Glomerular visceral epithelial cell (primary cell): ENCODE measurements around the gene PPP4R2.

ENCODE experiments used
- DNase-seq: peaks from one replicate; pipeline ENCODE4 v3.0.0-alpha.2; 2016; ENCODE audit errors: extremely low spot score

PPP4R2 gene

DNA sequence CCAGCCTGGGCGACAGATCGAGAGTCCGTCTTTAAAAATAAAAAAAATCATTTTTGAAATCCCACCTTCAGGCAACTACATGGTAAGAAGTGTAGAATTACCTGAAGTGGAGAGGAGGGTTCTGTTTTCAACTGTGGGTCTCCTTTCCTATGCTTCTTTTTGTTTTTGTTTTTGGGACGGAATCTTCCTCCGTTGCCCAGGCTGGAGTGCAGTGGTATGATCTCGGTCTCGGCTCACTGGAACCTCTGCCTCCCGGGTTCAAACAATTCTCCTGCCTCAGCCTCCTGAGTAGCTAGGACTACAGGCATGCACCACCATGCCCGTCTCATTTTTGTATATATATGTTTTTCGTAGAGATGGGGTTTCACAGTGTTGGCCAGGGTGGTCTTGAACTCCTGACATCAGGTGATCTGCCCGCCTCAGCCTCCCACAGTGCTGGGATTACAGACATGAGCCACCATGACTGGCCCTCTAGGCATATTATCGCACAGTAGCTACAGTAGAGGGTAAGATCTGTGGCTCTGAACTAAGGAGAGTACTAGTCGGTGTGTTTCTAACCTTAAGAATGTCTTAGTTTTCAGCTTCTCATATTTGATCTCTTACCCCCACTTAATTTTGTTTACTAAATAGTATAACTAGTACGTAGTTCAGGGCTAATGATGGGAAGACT lies 73.3 kb downstream of the PPP4R2 start:
- DNase-seq = no peak

DNA sequence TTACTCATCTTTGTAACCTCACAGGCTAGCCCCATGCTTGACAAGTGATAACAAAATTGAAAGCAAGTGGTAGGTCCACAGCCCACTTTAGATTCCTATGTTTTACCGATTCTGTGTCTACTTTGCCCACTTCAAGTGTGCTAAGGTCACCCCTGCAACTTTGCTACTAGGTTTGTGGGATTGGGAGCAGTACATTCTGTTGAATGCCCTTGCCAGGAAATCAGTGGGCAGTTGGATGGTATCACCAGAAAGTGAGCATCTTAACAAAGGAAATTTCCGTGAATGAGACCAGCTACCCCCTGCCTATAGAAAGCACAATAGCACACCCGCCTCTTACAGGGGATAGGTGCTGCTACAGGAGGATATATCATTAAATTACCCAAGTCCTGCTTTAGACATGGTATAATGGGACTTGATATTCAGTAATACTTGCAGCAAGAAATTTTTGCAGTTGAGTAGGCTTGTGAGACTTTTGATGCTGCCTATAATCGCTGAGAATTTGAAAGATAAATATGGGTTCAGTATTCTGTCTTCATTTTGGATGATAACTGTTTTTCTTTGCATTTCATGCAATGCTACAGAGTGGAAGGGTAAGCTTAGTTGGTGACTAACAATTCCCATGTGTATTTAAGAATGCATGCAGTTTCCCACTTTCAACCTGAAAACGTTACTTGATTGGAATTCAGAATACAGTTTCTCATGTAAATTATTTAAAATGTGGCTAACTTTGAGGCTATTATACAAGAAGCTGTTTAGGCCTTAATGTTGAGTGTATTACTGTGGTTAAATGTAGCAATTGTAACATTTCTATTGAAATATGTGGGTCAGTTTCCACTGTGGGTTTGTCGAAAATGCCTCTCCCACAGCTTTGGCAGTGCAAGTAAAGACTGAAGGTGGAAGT lies 74.3 kb downstream of the PPP4R2 start:
- no peak for DNase-seq

DNA sequence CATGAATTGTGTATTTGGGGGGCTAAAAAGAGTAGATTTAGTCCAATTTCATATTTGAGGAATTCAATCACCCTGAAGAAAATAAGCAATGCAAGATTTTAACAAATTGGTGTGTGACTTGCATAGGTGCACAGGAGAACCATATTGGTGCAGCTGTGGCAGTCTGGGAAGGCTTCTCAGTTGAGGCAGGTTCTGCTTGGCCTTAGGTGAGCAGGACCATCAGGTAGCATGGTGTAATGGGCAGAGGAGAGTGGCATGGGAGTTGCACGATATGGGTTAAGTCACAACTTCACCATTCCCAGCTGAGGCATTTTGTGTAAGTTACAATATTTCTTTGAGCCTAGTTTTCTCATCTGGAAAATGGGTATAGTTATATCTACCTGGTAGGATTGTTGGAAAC lies 75.3 kb downstream of the PPP4R2 start:
- no peak for DNase-seq

GRCh38 chr3:73072634-73073033 lies 76.0 kb downstream of the PPP4R2 start:
- DNase-seq = no peak

DNA sequence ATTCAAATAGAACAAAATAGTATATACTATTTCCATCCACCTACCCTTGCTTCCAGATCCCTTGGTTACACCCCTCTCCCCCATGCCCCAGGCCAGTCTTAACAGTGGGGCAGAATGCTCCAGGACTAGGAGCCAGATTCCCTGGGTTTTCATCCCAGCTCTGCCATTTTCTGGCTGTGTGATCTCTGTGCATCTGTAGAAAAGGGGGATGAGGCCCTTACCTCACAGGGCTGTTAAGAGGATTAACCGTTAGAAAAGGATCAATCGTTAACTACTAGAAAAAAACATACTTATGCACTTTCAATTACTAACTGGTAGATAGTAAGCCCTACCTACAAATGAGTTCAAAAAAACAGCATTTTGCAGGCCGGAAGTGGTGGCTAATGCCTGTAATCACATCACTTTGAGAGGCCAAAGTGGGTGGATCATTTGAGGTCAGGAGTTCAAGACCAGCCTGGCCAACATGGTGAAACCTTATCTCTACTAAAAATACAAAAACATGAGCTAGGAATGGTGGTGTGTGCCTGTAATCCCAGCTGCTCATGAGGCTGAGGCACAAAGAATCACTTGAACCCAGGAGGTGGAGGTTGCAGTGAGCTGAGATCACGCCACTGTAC lies 76.6 kb downstream of the PPP4R2 start:
- no peak for DNase-seq

DNA sequence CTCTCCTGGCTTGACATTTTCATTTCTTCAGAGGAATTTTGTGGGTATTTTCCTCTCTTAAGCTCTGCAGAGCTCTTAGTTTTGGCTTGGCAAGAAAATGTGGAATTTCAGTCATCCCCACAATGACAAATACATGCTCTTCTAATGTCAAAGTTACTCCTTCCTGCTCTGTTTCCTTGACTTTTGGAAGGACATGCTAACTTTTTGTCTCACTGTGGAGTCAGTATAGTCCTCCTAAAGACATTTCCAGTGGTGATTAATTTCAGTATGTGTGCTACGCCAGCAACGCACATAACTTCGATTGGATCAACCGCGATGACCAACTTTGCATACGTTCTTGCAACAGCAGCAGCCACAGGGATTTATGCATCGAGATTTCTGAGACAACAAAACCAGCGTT lies 78.2 kb downstream of the PPP4R2 start:
- DNase-seq = no peak

- DNase-seq = no peak
These were observed 83.8 kb downstream of the PPP4R2 start for GRCh38 chr3:73080216-73080966.

DNA sequence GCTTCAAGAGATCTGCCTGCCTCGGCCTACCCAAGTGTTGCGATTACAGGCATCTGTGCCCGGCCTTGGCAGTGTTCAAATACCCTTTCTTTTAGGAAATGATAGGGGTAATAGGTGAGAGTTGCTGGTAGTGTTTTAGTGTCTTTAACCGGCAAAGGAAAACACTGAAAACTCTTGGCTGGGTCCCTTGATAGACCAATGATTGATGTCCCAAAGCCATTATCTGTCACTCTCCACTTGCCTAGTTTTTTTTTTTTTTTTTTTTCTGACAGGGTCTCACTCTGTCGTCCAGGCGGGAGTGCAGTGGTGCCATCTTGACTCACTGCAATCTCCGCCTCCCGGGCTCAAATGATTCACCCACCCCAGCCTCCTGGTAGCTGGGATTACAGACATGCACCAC lies 84.5 kb downstream of the PPP4R2 start:
- DNase-seq = no peak

- DNase-seq = no peak
These were observed 87.6 kb downstream of the PPP4R2 start for GRCh38 chr3:73084170-73084569.

- DNase-seq = peak; percentile 53
These were observed 89.5 kb downstream of the PPP4R2 start for GRCh38 chr3:73086071-73086494.

GRCh38 chr3:73094129-73094528 lies 97.5 kb downstream of the PPP4R2 start:
- peak; percentile 36 for DNase-seq

GRCh38 chr3:73094951-73095350 lies 98.3 kb downstream of the PPP4R2 start:
- DNase-seq = no peak

- DNase-seq = no peak
These were observed 99.6 kb downstream of the PPP4R2 start for GRCh38 chr3:73096169-73096568.

GRCh38 chr3:73098026-73098425 lies 101.4 kb downstream of the PPP4R2 start:
- no peak for DNase-seq

- DNase-seq = no peak
These were observed 102.3 kb downstream of the PPP4R2 start for GRCh38 chr3:73098873-73099272.

DNA sequence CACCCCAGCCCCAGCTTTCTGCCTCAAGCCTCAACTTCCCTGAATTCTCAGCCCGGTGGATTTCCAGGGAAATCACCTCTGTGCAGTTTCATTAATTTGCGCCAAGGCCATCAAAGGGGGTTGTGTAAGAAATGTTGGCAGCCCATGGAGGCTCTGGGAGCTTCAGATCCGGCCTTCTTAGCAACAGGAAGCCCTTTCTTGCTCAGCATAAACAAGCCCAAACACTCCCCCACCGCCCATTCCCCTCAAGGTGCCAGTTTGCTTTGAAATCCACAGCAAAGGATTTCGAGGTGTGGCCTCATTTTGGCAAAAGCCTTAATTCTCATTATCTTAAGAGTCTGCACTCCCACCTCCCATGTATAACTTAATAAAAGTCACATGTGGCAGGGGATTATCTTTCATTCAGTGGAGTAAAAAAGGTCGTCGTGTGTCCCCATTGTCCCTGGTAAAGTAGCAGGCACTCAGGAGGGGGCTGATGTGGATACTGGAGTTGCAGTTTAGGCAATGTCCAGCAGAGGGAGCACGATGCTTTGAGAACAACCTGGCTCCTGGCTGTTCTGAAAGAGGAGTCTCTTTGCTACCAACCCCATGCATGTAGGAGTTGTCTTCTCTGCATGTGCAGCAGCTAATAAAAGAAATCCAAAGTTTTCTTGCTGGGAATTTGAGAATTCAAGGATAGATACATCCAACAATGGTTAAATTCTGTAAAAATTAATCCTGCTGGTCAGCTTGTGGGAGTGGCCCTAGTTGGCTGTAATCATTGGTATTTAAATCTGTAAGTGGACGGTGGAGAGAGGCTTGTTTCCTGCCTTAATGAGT lies 104.3 kb downstream of the PPP4R2 start:
- DNase-seq = peak; percentile 74

GRCh38 chr3:73101881-73102280 lies 105.3 kb downstream of the PPP4R2 start:
- DNase-seq = no peak

- DNase-seq = no peak
These were observed 110.6 kb downstream of the PPP4R2 start for GRCh38 chr3:73107215-73107614.

GRCh38 chr3:73107676-73108187 lies 111.1 kb downstream of the PPP4R2 start:
- no peak for DNase-seq

GRCh38 chr3:73108750-73109149 lies 112.1 kb downstream of the PPP4R2 start:
- no peak for DNase-seq

DNA sequence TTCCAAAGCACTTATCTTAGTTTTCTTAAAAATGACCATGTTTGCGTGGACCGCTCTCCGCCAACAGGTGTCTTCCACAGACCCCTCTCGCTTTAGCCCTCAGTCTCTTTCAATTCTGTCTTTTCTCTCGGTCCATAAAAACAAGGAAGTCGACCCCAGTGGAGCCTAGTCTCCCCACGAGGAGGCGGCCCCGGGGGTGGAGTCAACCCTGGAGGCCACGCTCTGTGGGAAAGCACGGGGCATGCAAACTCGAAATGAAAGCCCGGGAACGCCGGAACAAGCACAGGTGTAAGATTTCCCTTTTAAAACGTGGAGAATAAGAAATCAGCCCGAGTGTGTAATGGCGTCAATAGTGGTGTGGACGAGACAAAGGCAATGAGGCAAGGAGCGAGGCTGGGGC lies 113.9 kb downstream of the PPP4R2 start:
- DNase-seq = no peak
